HG03571 (cell line): ENCODE data around the gene ACACB.

ENCODE experiments used
- ATAC-seq: cut with Tn5 transposase; IDR thresholded peaks from one replicate; pipeline ENCODE4 v1.9.1; 2021; ENCODE audit not compliant: unreplicated experiment

The ACACB gene

DNA sequence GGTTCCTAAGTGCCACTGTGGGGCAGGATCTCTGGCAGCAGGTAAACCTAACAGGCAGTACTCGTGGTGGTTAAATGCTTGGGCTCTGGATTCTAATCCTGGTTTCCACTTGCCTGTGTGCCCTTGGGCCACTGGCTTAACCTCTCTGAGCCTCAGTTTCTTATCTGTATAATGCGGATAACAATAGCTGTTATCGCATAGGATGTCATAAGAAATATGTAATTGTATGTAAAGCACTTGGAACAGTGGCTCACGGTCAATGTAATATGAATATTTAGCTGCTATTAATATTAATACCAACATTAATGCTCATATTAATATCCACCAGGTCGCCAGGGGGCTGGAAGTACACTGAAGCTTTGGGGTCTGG, 175.9 kb downstream of the ACACB start:
- ATAC-seq = no peak

DNA sequence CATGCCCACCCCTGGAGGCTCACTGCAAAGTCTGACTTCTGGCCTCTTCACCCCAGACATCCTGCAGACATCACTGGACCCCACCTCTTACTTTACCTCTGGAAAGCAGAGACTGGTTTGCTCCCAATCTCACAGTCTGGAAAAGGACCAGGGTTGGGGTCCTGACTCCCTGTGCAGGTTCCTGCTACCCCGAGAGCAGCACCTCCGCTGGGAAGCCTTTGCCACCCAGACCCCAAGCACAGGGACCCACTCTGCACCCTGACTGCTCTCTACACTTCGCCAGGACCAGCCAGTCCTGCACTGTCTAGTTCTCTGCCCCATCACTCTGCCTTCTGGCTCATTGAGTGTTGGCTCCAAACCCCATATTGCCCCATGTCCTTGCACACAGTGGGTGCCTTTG, 176.7 kb downstream of the ACACB start:
- ATAC-seq = no peak

DNA sequence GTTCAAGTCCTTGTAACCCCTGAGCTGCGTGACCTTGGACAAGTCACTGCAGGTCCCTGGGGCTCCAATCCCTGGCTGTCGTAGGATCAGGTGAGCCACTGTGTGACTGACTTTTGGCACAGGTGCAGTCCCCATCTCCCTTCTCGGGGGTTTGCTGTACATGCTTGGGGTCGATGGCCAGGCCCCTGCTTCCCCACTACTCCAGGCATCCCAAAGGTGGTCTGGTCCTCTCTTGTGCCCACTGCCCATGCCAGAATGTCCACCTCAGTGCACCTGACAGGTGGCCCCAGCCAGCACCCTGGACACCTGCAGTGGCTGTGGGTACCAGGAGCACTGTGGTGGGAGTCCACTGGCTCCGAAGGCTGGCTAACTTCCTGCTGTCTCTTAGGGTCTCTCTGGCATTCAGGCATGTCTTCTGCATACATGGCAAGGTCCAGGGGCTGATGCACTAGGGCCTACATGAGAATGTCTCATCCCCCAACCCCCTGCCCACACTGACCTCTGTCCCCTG, 178.0 kb downstream of the ACACB start:
- ATAC-seq = no peak

DNA sequence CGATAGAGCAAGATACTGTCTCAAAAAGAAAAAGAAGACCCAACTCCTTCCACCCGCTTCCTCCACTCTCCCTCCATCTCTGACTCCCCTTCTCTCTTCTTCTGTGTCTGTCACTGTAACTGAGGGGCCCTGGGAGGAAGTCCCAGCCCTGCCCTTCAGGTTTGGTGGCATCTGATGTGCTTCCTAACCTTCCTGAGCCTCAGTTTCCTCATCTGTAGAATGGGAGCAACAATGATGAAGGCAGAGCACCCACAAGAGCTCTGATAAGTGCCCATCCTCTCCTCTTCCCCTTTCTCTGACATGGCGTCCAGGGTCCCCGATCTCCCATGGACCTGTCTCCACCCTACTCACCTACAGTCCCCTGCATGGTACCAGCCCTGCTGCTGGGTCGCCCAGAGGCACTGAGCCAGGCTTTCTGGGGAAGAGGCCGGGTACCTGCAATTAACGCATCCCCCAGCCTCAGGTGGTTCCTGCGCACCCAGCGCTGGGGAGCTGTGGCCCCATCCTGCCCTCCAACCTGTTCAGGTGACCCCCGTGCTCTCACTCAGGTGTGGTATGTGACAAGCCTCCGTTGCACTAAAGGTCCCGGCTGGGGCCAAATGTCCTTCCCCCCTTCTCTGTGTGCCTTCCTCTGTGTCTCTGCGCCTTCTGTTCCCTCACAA, 179.5 kb downstream of the ACACB start:
- no peak for ATAC-seq

DNA sequence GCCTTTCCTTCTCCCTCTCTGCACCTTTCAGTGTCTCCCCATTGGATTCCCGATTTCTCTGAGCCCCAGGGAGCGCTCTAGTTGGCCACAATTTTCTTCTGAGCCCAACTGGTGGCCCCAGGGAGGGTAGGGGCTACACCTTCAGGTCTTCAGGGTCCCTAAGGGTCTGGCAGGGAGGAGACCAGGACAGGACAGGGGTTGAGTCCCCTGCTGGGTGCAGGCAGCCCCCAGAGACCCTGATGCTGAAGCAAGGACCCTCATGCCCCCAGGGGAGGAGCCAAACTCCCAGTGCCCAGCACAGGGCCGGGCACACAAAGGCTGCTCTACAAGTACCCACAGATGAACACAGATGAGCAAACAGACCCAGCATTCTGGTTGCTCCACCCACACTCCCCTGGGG, 180.0 kb downstream of the ACACB start:
- no peak for ATAC-seq

DNA sequence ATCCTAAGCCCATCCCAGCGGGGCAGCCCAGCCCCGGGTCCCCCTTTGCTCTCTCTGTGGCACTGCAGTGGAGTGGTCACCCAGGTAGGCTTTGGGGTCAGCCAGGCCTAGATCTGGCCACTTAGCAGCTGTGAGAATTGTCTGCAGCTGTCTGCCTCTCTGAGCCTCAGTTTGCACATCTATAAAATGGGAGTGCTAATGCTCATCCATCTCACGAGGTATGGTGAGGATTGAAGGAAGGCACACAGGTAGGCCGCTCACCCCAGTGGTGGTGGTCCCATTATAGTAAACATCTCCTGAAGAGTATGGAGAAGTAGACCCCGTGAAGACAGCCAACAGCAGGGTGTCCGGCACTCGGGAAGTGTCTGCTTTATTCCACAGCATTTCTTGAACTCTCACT, 183.5 kb downstream of the ACACB start:
- ATAC-seq = no peak

DNA sequence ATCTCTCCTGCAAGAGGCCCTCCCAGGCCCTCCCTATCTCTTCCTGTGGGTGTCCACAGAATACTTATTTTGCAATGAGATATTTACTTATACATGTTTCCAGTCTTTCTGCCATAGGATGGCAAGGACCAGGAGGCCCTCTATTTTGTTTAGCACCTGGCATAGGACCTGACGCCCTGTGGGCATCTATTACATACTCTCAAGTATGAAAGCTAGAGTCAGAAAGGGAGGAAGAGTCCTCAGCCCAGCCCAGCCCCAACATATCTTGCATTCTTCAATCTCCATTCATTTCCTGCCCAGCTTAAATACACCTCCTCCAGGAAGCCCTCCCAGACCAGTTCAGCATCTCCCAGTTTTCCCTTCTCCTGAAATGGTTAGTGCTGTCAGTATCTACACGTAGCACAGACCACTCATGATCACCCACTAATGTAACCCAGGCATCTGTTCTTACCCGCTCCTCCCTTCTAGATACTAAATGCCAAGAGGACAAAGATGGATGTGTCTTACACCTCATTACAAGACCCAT, 185.3 kb downstream of the ACACB start:
- ATAC-seq = no peak

DNA sequence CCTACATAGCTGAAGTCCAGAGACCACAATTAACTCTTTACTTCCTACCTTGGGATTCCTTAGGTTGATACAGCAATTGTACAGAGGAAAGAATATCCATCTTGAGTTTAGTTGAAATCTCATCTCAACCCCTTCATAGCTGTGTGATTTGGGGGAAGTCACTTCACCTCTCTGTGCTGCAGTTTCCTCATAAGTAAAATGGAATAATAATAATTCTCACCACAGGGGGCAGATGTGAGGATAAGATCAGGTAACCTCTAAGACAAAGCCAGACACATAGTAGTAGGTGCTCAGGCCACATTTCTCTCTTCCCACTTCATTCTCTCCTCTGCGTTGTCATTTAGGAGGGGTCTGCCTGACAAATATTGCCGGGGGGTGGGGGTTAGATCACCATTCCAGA, 186.0 kb downstream of the ACACB start:
- no peak for ATAC-seq

DNA sequence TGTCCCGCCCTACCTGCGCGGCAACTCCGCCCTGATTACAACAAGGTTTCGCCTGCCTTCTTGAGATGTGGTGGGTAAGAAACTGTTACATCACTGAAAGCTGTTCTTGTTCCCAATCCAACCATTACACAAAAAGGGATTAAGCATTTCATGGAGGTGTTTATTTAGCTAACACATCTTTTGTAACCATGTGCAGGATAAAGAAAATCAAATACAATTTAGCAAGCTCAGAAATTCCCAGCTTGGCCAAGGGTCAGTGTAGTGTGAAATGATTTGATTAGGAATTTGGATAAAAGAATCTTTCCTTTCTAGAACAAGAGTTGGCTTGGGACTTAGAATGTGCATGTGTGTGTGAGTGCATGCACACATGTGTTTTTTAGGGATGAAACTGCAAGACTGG, 186.4 kb downstream of the ACACB start:
- ATAC-seq = no peak

DNA sequence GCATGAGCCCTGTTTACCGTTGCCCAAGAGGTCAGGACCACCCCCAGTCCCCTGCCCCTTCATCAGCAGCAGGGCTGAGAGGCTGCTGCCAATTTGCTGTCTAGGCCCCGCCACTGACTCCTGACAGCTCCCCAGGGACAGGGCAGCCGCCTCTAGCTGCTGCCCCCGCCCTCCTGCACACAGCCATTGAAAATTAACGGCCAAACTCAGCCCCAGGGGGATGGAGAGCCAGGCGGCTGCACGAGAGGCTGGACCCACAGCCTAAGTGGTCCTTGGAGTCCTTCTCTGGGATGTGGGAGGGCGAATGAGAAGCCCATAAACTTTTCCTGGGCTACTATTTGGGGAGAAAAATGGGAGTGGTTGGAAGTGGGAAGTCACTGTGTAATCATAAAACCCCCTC, 188.1 kb downstream of the ACACB start:
- no peak for ATAC-seq

DNA sequence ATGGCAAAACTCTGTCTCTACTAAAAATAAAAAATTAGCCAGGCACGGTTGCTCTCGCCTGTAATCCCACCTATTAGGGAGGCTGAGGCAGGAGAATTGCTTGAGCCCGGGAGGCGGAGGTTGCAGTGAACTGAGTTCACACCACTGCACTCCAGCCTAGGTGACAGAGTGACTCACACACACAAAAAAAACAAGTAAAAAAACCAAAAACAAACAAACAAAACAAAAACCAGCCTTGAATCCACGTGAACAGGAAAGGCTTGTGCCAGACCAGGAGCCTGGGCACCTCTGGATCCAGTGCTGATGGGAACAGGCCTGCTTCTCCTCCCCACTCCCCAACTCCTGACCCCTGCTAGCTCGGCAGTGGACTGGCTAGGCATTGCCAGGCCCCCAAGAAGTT, 189.2 kb downstream of the ACACB start:
- ATAC-seq = no peak

DNA sequence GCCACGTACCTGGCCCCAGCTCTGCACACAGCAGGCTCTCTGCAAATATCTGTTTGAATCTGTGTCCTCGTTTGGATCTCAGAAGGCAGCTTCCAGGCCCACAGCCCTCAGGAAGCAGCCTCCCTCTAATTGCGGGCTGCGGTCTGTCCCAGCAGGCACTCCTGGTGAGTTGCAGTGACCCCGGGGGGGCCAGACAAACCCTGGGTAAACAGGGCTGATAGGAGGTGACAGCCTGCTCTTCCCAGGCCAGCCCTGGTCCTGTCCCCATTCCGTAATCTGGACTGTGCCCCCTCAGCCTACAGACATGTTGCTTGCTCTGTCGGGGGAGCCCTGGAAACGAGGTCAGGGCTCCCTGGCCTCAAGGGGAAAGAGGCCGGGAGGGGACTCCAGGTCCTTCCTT, 190.7 kb downstream of the ACACB start:
- no peak for ATAC-seq

DNA sequence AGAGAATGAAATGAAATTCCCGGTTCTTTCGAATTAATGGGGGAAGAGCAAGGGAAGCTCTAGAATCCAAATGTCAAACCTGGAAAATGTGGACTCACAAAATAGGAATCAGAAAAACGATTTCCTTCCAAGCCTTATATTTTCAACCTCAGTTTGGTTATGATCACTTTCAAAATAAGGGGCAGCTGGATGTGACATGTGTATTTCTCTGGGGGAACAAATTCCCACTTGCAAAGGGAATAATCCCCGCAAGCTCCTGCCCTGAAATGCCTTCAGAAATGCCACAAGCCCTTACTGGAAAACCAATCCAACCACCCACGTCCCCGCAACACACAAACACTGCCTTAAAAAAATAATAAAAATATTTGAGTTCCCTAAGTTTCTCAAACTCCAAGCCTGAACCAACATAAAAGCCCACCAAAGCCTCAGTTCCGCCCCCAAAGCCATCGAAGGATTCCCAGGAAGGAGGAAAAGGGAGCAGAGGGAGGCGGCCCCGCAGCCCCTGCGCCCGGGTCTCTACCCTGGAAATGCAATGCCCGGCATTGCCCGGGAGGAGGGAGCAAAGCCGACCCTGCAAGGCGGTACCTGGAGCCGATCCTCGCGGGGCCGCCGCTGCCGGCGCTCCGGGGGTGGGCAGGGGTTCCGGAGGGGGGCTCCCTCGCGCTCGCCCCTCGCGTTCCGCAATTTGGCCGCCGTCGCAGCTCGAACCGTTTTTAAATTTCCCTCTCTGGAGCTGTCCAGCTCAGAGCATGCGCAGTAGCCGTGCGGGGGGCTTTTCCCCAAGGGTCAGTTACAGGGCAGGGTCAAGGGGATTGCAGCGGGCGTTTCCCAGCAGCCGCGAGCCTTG, 192.4 kb downstream of the ACACB start, which contains the start of gene FOXN4:
FOXN4 (minus strand) TSS at position 751 of the 847 bp plus-strand sequence. CDS start 963 bp downstream, outside the sequence.
- ATAC-seq = no peak

DNA sequence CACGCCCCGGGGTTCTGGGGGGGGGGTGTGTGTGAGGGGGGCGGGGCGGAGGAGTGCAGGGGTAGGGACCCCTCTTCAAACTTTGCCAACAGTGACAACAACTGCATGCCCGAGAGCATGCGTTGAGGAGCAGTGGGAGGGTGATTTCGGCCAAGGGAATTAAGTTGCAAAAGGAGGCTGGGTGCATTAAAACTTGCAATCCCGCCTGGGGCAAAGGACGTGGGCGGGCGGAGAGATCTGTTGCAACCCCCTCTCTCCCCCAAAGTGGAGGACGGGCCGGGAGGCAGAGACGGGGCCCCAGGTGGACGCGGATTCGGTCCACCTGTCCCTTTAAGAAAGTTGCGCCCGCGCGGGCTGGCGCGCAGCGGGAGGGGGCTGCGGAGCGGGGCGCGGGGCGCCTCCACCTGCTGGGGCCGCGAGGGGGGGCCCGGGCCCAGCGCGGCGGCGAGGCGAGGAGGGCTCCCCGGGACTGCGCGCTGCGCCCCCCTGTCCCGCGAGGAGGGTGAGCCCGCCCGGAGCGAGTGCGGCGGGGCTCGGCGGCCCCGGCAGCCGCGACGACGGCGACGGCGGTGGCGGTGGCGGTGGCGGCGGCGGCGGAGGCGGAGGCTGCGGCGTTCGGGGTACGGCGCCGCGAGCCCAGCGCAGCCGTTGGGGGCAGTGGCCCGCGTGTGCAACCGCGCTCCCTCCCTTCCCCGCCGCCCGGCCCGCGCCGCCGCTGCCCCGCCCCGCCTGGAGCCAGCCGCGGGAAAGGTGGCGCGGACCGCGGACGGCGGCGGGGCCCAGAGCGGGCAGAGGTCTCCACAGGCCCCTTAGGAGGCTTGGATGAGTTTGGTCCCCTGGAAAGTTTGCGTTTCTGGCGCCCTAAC, 193.2 kb downstream of the ACACB start:
- no peak for ATAC-seq

DNA sequence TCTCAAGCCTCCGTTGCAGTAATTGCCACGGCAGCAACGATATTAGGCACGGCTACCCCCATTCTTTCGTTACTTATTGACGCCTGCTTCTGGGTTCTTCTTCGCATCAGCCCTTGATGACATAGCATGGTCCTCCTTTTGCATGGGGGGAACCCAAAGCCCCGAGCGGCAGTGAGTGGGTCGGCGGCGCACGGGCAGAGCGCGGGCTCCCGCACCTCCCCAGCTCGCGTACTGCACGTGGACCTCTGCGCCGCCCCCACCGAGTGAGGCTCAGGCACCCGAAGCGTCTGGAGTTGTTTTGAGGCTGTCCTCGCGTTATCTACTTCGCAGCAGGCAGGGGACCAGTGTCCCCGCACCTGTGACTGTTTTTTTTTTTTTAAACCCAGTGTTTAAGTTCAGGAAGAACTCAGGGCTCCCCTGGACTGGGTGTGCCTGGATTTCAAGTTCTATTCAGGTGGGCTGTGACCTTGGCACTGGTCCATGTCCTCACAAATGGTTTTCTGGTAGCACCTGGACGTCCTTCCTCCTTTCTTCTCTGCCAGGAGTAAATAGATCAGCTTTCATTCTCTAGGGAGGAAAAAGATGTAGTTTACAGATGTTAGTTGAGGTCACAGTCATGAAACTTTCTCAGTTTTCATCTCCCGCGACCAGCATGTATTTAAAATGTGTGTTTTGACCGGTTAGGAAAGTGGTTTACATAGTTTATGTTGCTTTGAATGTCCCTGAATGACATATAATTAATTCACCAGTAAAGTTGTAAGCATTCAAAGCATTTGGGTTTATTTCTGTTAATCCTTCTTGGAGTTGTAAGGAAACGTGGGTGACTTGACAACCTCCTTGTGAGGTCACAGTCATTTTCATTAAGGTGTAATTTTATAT, 194.1 kb downstream of the ACACB start:
- no peak for ATAC-seq
